PC-9 (cell line): Measurements from ENCODE around the gene CBFB.

ENCODE experiments used
- EZH2 ChIP-seq: fragments of 200-600 bp; sonication (generic); IDR thresholded peaks from 2 replicates; pipeline ENCODE4 v1.8.0; 2017; ENCODE audit warnings: antibody characterized with exemption, low read depth
- TF ChIP-seq, protein P1 (sequence below): fragments of 200-600 bp; sonication (generic); conservative IDR thresholded peaks from 2 replicates; pipeline ENCODE4 v1.6.1; 2017; ENCODE audit warnings: mixed run types, antibody characterized with exemption, mild to moderate bottlenecking, moderate library complexity

DNA sequence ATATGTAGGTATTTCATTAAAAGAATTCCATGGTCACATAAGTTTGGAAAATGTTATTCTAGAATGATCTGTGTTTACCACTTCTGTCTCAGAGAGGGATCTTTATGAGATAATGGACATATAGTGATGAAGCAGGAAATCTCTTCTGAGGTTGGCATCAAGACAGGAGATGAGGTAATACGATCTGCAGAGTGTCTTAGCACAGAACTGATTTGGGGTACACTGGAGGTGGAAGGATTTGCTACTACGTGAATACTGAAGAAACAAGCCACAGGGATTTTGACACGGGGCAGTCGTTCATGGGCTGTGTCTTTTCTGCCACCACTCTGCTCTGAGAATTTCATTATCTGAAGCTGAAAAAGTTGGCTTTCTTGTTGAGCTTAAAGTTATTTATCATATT, 5.5 kb downstream of the CBFB start:
- TF ChIP-seq, protein P1, sequence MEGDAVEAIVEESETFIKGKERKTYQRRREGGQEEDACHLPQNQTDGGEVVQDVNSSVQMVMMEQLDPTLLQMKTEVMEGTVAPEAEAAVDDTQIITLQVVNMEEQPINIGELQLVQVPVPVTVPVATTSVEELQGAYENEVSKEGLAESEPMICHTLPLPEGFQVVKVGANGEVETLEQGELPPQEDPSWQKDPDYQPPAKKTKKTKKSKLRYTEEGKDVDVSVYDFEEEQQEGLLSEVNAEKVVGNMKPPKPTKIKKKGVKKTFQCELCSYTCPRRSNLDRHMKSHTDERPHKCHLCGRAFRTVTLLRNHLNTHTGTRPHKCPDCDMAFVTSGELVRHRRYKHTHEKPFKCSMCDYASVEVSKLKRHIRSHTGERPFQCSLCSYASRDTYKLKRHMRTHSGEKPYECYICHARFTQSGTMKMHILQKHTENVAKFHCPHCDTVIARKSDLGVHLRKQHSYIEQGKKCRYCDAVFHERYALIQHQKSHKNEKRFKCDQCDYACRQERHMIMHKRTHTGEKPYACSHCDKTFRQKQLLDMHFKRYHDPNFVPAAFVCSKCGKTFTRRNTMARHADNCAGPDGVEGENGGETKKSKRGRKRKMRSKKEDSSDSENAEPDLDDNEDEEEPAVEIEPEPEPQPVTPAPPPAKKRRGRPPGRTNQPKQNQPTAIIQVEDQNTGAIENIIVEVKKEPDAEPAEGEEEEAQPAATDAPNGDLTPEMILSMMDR, result no peak
- TF ChIP-seq EZH2, result no peak
